HG02884 (cell line): ENCODE measurements around the gene PLA2G4D.

Experiments used
- ATAC-seq: cut with Tn5 transposase; IDR thresholded peaks from one replicate; pipeline ENCODE4 v1.9.1; 2021; ENCODE audit warnings: mild to moderate bottlenecking, moderate library complexity; ENCODE audit not compliant: unreplicated experiment

Gene PLA2G4D

GRCh38 chr15:42057799-42058646 is 36.3 kb downstream of the PLA2G4D start:
- no peak for ATAC-seq

GRCh38 chr15:42056934-42057798 is 37.2 kb downstream of the PLA2G4D start:
- no peak for ATAC-seq

GRCh38 chr15:42053914-42054313 is 40.4 kb downstream of the PLA2G4D start:
- no peak for ATAC-seq

- no peak for ATAC-seq
Measured at GRCh38 chr15:42053010-42053409, 41.4 kb downstream of the PLA2G4D start.

- ATAC-seq, result no peak
Measured at GRCh38 chr15:42050484-42051255, 43.7 kb downstream of the PLA2G4D start.

- ATAC-seq, result no peak
Measured at GRCh38 chr15:42048821-42049200, 45.6 kb downstream of the PLA2G4D start.

- no peak for ATAC-seq
Measured at GRCh38 chr15:42048080-42048820, 46.1 kb downstream of the PLA2G4D start.

GRCh38 chr15:42046597-42046996 is 47.8 kb downstream of the PLA2G4D start:
- ATAC-seq, result no peak

GRCh38 chr15:42045211-42045615 is 49.1 kb downstream of the PLA2G4D start:
- ATAC-seq, result no peak

GRCh38 chr15:42042602-42043400 is 51.6 kb downstream of the PLA2G4D start:
- ATAC-seq, result no peak

- no peak for ATAC-seq
Measured at GRCh38 chr15:42038401-42038800, 56.0 kb downstream of the PLA2G4D start.

GRCh38 chr15:42037656-42038055 is 56.7 kb downstream of the PLA2G4D start:
- no peak for ATAC-seq

GRCh38 chr15:42036966-42037365 is 57.4 kb downstream of the PLA2G4D start:
- no peak for ATAC-seq

- no peak for ATAC-seq
Measured at GRCh38 chr15:42036112-42036905, 58.1 kb downstream of the PLA2G4D start.

GRCh38 chr15:42035435-42035761 is 59.0 kb downstream of the PLA2G4D start:
- no peak for ATAC-seq

- ATAC-seq, result no peak
Measured at GRCh38 chr15:42034628-42035434, 59.5 kb downstream of the PLA2G4D start.

GRCh38 chr15:42033214-42033873 is 61.0 kb downstream of the PLA2G4D start:
- ATAC-seq, result no peak
